SK-N-MC (cell line): ENCODE data around the gene MRPS18B.

Experiments
- EZH2 ChIP-seq: fragments of 200-600 bp; sonication (generic); IDR thresholded peaks from one replicate; pipeline ENCODE4 v1.6.1; 2017; ENCODE audit warnings: antibody characterized with exemption
- POLR2AphosphoS5 ChIP-seq: IDR thresholded peaks from 2 replicates; pipeline ENCODE4 v1.6.1; 2012; ENCODE audit warnings: mild to moderate bottlenecking, low read depth, low read length, borderline replicate concordance

DNA sequence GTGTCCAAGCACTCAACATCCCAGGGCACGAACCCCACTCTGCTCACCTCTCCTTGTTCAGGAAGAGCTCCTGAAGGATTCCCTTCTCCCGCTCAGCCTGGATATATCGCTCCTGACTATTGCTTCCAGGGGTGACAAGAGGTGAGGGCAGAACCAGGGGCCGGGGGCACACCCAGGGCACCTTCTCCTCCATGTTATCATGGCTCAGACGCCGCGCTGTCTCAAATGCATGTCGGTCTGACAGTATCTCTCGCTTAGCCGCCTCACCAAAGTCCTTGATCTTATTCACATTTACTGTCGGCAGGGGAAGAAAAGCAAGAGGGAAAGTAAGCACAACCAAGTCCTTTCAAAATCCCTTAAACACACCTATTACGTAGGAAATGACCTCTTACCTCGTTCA is 13.7 kb upstream of the MRPS18B start:
- TF ChIP-seq POLR2AphosphoS5 (no peak), EZH2 (no peak)
